Endothelial cell of umbilical vein (primary cell): ENCODE measurements around the gene MUC13. TPM values are rescaled to one million over a fixed set of nuclear protein-coding genes. Genes with fewer than 3 reads are reported as not detected.

Experiments
- BruUV-seq: library from RNA; stranded (reverse); fragments of 400-500 nt; replicated peaks from 2 replicates; lab custom pipeline; 2021; lab: Mats Ljungman, UMichigan
- CTCF ChIA-PET: fragments of 300-600, 350-600 bp; sonication (Branson Sonifier 250); formaldehyde crosslinking; loops from one replicate; lab custom pipeline; 2021; ENCODE audit warnings: antibody characterized with exemption, inconsistent platforms; lab: Charles Lee
- POLR2A ChIA-PET: fragments of 300-600, 350-600 bp; sonication (Branson Sonifier 250); formaldehyde crosslinking; loops from one replicate; lab custom pipeline; 2021; ENCODE audit warnings: antibody characterized with exemption, inconsistent platforms; lab: Charles Lee
- DNase-seq: peaks from one replicate; pipeline ENCODE4 v3.0.0-alpha.2; 2011; ENCODE audit warnings: low read depth, low spot score
- FAIRE-seq: peaks from 2 replicates; lab custom pipeline; 2011; peaks lifted over from hg19 to GRCh38; lab: Jason Lieb, UNC
- H2AFZ ChIP-seq: 2 replicates; pipeline ENCODE4 v1.6.0; 2012; ENCODE audit warnings: low read depth, low read length, control low read depth, inconsistent platforms
- H3K27ac ChIP-seq: 2 replicates; pipeline ENCODE4 v1.5.1; 2011; ENCODE audit warnings: low read depth, mild to moderate bottlenecking, control low read depth, low read length, moderate library complexity; ENCODE audit not compliant: insufficient read depth
- H3K27me3 ChIP-seq, 2 experiments: 2 replicates each; pipeline versions ENCODE4 v1.6.0 to v1.6.1; 2011; ENCODE audit warnings: low read length in 2 of 2, mixed read lengths in 1 of 2; ENCODE audit not compliant: control insufficient read depth in 2 of 2, insufficient read depth in 2 of 2
- H3K36me3 ChIP-seq, 2 experiments: 2 replicates in 1 of 2; 3 replicates in 1 of 2; pipeline ENCODE4 v1.5.1; 2011; ENCODE audit warnings: low read length in 2 of 2, mild to moderate bottlenecking in 1 of 2, moderate library complexity in 1 of 2; ENCODE audit not compliant: control insufficient read depth in 2 of 2, insufficient read depth in 2 of 2; ENCODE audit errors: extremely low read depth in 1 of 2
- H3K4me1 ChIP-seq: 3 replicates; pipeline ENCODE4 v1.5.1; 2011; ENCODE audit warnings: mild to moderate bottlenecking, low read length; ENCODE audit not compliant: control insufficient read depth, insufficient read depth; ENCODE audit errors: extremely low read depth
- H3K4me2 ChIP-seq: 2 replicates; pipeline ENCODE4 v1.6.1; 2011; ENCODE audit warnings: low read length, control low read depth, mixed read lengths; ENCODE audit not compliant: insufficient read depth
- H3K4me3 ChIP-seq, 3 experiments: fragments of 200-600 bp in 1 of 3; sonication (generic), shearing (Covaris generic) in 1 of 3; replicated peaks in 1 of 3; 2 replicates each; pipeline ENCODE4 v1.5.1; 2011 to 2016; ENCODE audit warnings: control low read depth in 3 of 3, low read length in 3 of 3, mild to moderate bottlenecking in 2 of 3, inconsistent platforms in 1 of 3, low read depth in 1 of 3, moderate library complexity in 1 of 3; ENCODE audit not compliant: insufficient read depth in 1 of 3
- H3K79me2 ChIP-seq: 2 replicates; pipeline ENCODE4 v1.6.0; 2012; ENCODE audit warnings: low read length, inconsistent platforms; ENCODE audit not compliant: control insufficient read depth, insufficient read depth
- H3K9ac ChIP-seq: replicated peaks from 2 replicates; pipeline ENCODE3; 2011; ENCODE audit warnings: low read length, control low read depth; ENCODE audit not compliant: insufficient read depth; ENCODE audit errors: extremely low read depth
- H3K9me1 ChIP-seq: replicated peaks from 3 replicates; pipeline ENCODE4 v1.6.0; 2011; ENCODE audit warnings: mild to moderate bottlenecking, low read length; ENCODE audit not compliant: control insufficient read depth, insufficient read depth; ENCODE audit errors: extremely low read depth
- H3K9me3 ChIP-seq: replicated peaks from 2 replicates; pipeline ENCODE4 v1.5.1; 2012; ENCODE audit warnings: low read length, inconsistent platforms; ENCODE audit not compliant: control insufficient read depth, insufficient read depth
- H4K20me1 ChIP-seq: replicated peaks from 2 replicates; pipeline ENCODE3; 2011; ENCODE audit warnings: mild to moderate bottlenecking, low read length; ENCODE audit not compliant: control insufficient read depth, insufficient read depth; ENCODE audit errors: extremely low read depth
- CTCF ChIP-seq, 2 donors: IDR thresholded peaks; 1 replicate in 1 of 2; 2 replicates in 1 of 2; pipeline ENCODE4 v1.5.1; 2011; ENCODE audit warnings: low read length in 2 of 2, mild to moderate bottlenecking in 2 of 2, moderate library complexity in 2 of 2, control low read depth in 1 of 2, inconsistent platforms in 1 of 2, low read depth in 1 of 2; ENCODE audit not compliant: insufficient read depth in 1 of 2; ENCODE audit errors: extremely low read depth in 1 of 2
- EZH2 ChIP-seq: IDR thresholded peaks from 2 replicates; pipeline ENCODE4 v1.6.1; 2012; ENCODE audit warnings: borderline replicate concordance, low read depth, mild to moderate bottlenecking, moderate library complexity, low read length, inconsistent platforms; ENCODE audit not compliant: severe bottlenecking
- FOS ChIP-seq: IDR thresholded peaks from 2 replicates; pipeline ENCODE4 v1.6.1; 2011; ENCODE audit warnings: mild to moderate bottlenecking, low read length, moderate library complexity, borderline replicate concordance; ENCODE audit not compliant: insufficient read depth
- GATA2 ChIP-seq: IDR thresholded peaks from 2 replicates; pipeline ENCODE4 v1.7.0; 2011; ENCODE audit warnings: low read depth, mild to moderate bottlenecking, moderate library complexity, mixed read lengths, low read length; ENCODE audit not compliant: insufficient read length, insufficient read depth
- JUN ChIP-seq: IDR thresholded peaks from 2 replicates; pipeline ENCODE4 v1.6.1; 2011; ENCODE audit warnings: borderline replicate concordance, low read depth; ENCODE audit not compliant: insufficient read length, insufficient read depth
- MAX ChIP-seq: IDR thresholded peaks from 2 replicates; pipeline ENCODE4 v1.6.1; 2011; ENCODE audit not compliant: insufficient read depth, insufficient read length
- MYC ChIP-seq: IDR thresholded peaks from one replicate; pipeline ENCODE4 v1.6.1; 2011; ENCODE audit warnings: mild to moderate bottlenecking, low read depth, low read length
- POLR2A ChIP-seq: IDR thresholded peaks from 2 replicates; pipeline ENCODE4 v1.6.1; 2012; ENCODE audit warnings: low read depth, mild to moderate bottlenecking, control low read depth, low read length
- POLR2AphosphoS5 ChIP-seq: IDR thresholded peaks from 2 replicates; pipeline ENCODE4 v1.6.1; 2012; ENCODE audit warnings: low read depth, mild to moderate bottlenecking, control low read depth, low read length, moderate library complexity; ENCODE audit not compliant: insufficient read depth
- dilution Hi-C: fragments of 300-500 bp; cut with MboI; formaldehyde crosslinking; loops from one replicate; pipeline ENCODE4 v1.15.0; 2019; ENCODE audit warnings: low sequenced_read_pairs; ENCODE audit not compliant: extremely low pct_ligation_motif_present
- intact Hi-C: fragments of 100-400 bp; cut with micrococcal nuclease; formaldehyde crosslinking; loops from one replicate; pipeline ENCODE4 v1.10.0; 2022
- polyA plus RNA-seq, 4 experiments: library from polyadenylated mRNA; depleted of rRNA in 3 of 4; stranded (reverse) in 3 of 4; unstranded in 1 of 4; fragments of >200 nt; gene quantifications; 2 replicates each; pipeline versions ENCODE4 v1.2.1 to v1.2.3, GENCODE V29; 2011 to 2012; ENCODE audit warnings: missing spikeins in 1 of 4
- total RNA-seq: library from RNA; stranded (reverse); gene quantifications from 2 replicates; pipeline ENCODE4 v1.2.3, GENCODE V29; 2021

MUC13 gene
- total and polyA plus RNA-seq, 2 donors (not counting 3 experiments of a cell fraction or from before 2014, with no cell fraction given), result not detected

GRCh38 chr3:124862006-124862405 lies 72.5 kb downstream of the MUC13 start:
- Histone ChIP-seq H4K20me1 (no peaks in the 10 kb centered on the region), H3K9me3 (no peaks in the 10 kb centered on the region), H3K79me2 (peaks cover 2% of the 10 kb centered on the region), H3K4me3 (no peak overlapping the region), H3K9ac (no peak overlapping the region), H3K27me3 (no peaks in the 10 kb centered on the region), H3K4me2 (no peak overlapping the region), H2AFZ (no peak overlapping the region), H3K9me1 (no peaks in the 10 kb centered on the region), H3K27ac (no peak overlapping the region), H3K36me3 (no peaks in the 10 kb centered on the region), H3K4me1 (peaks cover 34% of the 10 kb centered on the region)
- POLR2A ChIA-PET, result no interaction called here
- FAIRE-seq, result no peak
- dilution Hi-C loops (no loop called here), intact Hi-C loops (no loop called here)
- CTCF ChIA-PET, result interaction anchor here (1.3 to 1.5 kb wide), 7 partner anchors 10 to 101 kb away, joined by 3 to 7 read pairs (median 4); no protein-coding TSS in a partner anchor
- no TSS peak for BruUV-seq
- TF ChIP-seq MAX (no peak), POLR2AphosphoS5 (no peak), MYC (no peak), GATA2 (no peak), POLR2A (no peak), CTCF (IDR thresholded peaks at IDR 0.05; ENCODE audit: extremely low read depth in 1 of 2, insufficient read depth in 1 of 2, low read depth in 1 of 2, low read length in 2 of 2) (no peak), JUN (no peak), EZH2 (no peak), FOS (no peak)
- no peak for DNase-seq
